GM12878 (cell line): ENCODE data around the gene TRAF3IP1. TPM values are rescaled to one million over a fixed set of nuclear protein-coding genes. Genes with fewer than 3 reads are reported as not detected.

Source experiments
- ATAC-seq: fragments of 200-7000 bp; cut with Tn5 transposase; 3 replicates; pipeline ENCODE4 v1.9.1; 2020; ENCODE audit warnings: mild to moderate bottlenecking, moderate library complexity
- BruUV-seq: library from RNA; stranded (reverse); fragments of 400-500 nt; replicated peaks from 2 replicates; lab custom pipeline; 2021; lab: Mats Ljungman, UMichigan
- CTCF ChIA-PET: fragments of 300-600 bp; sonication (Branson Sonifier 250); formaldehyde crosslinking; extraction: SDS; loops from one replicate; lab custom pipeline; 2021; ENCODE audit warnings: inconsistent platforms; lab: Yijun Ruan, JAX
- POLR2A ChIA-PET: fragments of 350-600 bp; formaldehyde crosslinking; extraction: SDS; loops from one replicate; lab custom pipeline; 2021; ENCODE audit warnings: inconsistent platforms; lab: Charles Lee
- RAD21 ChIA-PET: fragments of 300-600 bp; sonication (Branson Sonifier 250); formaldehyde crosslinking; loops from one replicate; lab custom pipeline; 2023; ENCODE audit warnings: antibody characterized with exemption; ENCODE audit not compliant: unreplicated experiment; lab: Charles Lee
- SMC1A ChIA-PET: fragments of 300-600 bp; sonication (Branson Sonifier 250); formaldehyde crosslinking; loops from one replicate; lab custom pipeline; 2023; ENCODE audit not compliant: unreplicated experiment, uncharacterized antibody; lab: Charles Lee
- DNase-seq: peaks from one replicate; pipeline ENCODE4 v3.0.0-alpha.2; 2011; ENCODE audit warnings: low read depth, low spot score
- FAIRE-seq: peaks from 3 replicates; lab custom pipeline; 2011; peaks lifted over from hg19 to GRCh38; lab: Jason Lieb, UNC
- H2AFZ ChIP-seq: 2 replicates; pipeline ENCODE4 v1.6.0; 2011; ENCODE audit warnings: low read depth, low read length, control low read depth; ENCODE audit not compliant: control insufficient read depth
- H3K27ac ChIP-seq: 2 replicates; pipeline ENCODE4 v1.5.1; 2011; ENCODE audit warnings: control low read depth; ENCODE audit not compliant: control insufficient read depth, insufficient read depth
- H3K27me3 ChIP-seq, 2 experiments: replicated peaks in 1 of 2; 2 replicates each; pipeline versions ENCODE4 v1.6.0 to v1.6.1; 2011; ENCODE audit warnings: low read length in 1 of 2; ENCODE audit not compliant: control insufficient read depth in 2 of 2, insufficient read depth in 2 of 2
- H3K36me3 ChIP-seq, 2 experiments: 2 replicates each; pipeline ENCODE4 v1.5.1; 2011; ENCODE audit warnings: low read length in 1 of 2; ENCODE audit not compliant: control insufficient read depth in 2 of 2, insufficient read depth in 2 of 2
- H3K4me1 ChIP-seq: 2 replicates; pipeline ENCODE4 v1.6.1; 2011; ENCODE audit warnings: mild to moderate bottlenecking, low read length, moderate library complexity, mixed read lengths; ENCODE audit not compliant: control insufficient read depth, insufficient read depth
- H3K4me2 ChIP-seq: 2 replicates; pipeline ENCODE4 v1.6.0; 2011; ENCODE audit warnings: control low read depth; ENCODE audit not compliant: control insufficient read depth, insufficient read depth
- H3K4me3 ChIP-seq: fragments of 200-600 bp; sonication (generic); 2 replicates; pipeline ENCODE4 v1.5.1; 2016
- H3K79me2 ChIP-seq: 2 replicates; pipeline ENCODE4 v1.6.0; 2011; ENCODE audit warnings: low read length; ENCODE audit not compliant: control insufficient read depth, insufficient read depth
- H3K9ac ChIP-seq: 2 replicates; pipeline ENCODE4 v1.8.0; 2011; ENCODE audit warnings: low read length, control low read depth, mixed read lengths; ENCODE audit not compliant: control insufficient read depth, insufficient read depth
- H3K9me3 ChIP-seq: replicated peaks from 3 replicates; pipeline ENCODE4 v1.5.1; 2011; ENCODE audit warnings: mild to moderate bottlenecking, low read length; ENCODE audit not compliant: control insufficient read depth, insufficient read depth
- H4K20me1 ChIP-seq: 2 replicates; pipeline ENCODE4 v1.6.0; 2011; ENCODE audit not compliant: control insufficient read depth, insufficient read depth
- BACH1 ChIP-seq: fragments of 450-650 bp; IDR thresholded peaks from 2 replicates; pipeline ENCODE4 v1.6.1; 2017; ENCODE audit warnings: mild to moderate bottlenecking, borderline replicate concordance
- BHLHE40 ChIP-seq, 2 experiments: fragments of 450-650 bp in 1 of 2; IDR thresholded peaks; 2 replicates each; pipeline ENCODE4 v1.6.1; 2011 to 2017; ENCODE audit warnings: low read depth in 2 of 2, borderline replicate concordance in 1 of 2, improper control_type of control experiment in 1 of 2, low read length in 1 of 2, mild to moderate bottlenecking in 1 of 2
- CHD1 ChIP-seq: IDR thresholded peaks from 2 replicates; pipeline ENCODE4 v1.6.1; 2012; ENCODE audit warnings: low read depth, low read length, improper control_type of control experiment
- FOS ChIP-seq: IDR thresholded peaks from 3 replicates; pipeline ENCODE4 v1.6.1; 2011; ENCODE audit warnings: borderline replicate concordance; ENCODE audit not compliant: insufficient read length; ENCODE audit errors: extremely low read depth
- IKZF2 ChIP-seq, 2 experiments: fragments of 450-650 bp; IDR thresholded peaks; 2 replicates each; pipeline ENCODE4 v1.6.1; 2017; ENCODE audit warnings: mild to moderate bottlenecking in 2 of 2, moderate library complexity in 2 of 2
- NFXL1 ChIP-seq: fragments of 450-650 bp; IDR thresholded peaks from 2 replicates; pipeline ENCODE4 v1.6.1; 2017; ENCODE audit warnings: antibody characterized with exemption, mild to moderate bottlenecking, borderline replicate concordance
- SIN3A ChIP-seq: IDR thresholded peaks from 2 replicates; pipeline ENCODE4 v1.6.1; 2012; ENCODE audit warnings: low read depth, low read length, improper control_type of control experiment
- SREBF1 ChIP-seq: IDR thresholded peaks from 2 replicates; pipeline ENCODE4 v1.6.1; 2012; ENCODE audit warnings: mild to moderate bottlenecking, low read length
- WGBS: methylation state at CpG from one replicate; pipeline ENCODE4 v1.1.6; 2016; ENCODE audit warnings: low lambda C conversion rate; ENCODE audit not compliant: insufficient replicate concordance, insufficient coverage; ENCODE audit errors: missing lambda C conversion rate; 5-methylcytosine and 5-hydroxymethylcytosine counted together
- in situ Hi-C: fragments of 300-500 bp; cut with MboI; formaldehyde crosslinking; loops from 9 replicates; pipeline ENCODE4 v1.14.3; 2018; ENCODE audit warnings: mixed read lengths
- intact Hi-C: fragments of 100-400 bp; cut with micrococcal nuclease; formaldehyde crosslinking; loops from one replicate; pipeline ENCODE4 v1.14.2; 2022; ENCODE audit not compliant: unreplicated experiment
- polyA plus RNA-seq, 11 experiments: library from polyadenylated mRNA; depleted of rRNA in 4 of 11; unstranded in 6 of 11; stranded (reverse) in 5 of 11; fragments of >200 nt; fragmentation: Nextera tagmentation in 4 of 11; fragmentation: Illumina TruSeq in 1 of 11; extraction: Ambion mirVana in 4 of 11; extraction: Trizol in 1 of 11; gene quantifications; 1 replicate in 1 of 11; 2 replicates in 10 of 11; pipeline versions ENCODE4 v1.2.1 to v1.2.3, GENCODE V29; 2011 to 2016; ENCODE audit warnings: inconsistent platforms in 2 of 11, missing spikeins in 2 of 11, low read depth in 1 of 11
- total RNA-seq, 4 experiments: library from RNA; depleted of rRNA in 3 of 4; stranded (reverse); fragments of >200 nt in 3 of 4; fragmentation: Illumina TruSeq in 1 of 4; extraction: Trizol in 1 of 4; gene quantifications; 2 replicates each; pipeline versions ENCODE4 v1.2.1 to v1.2.3, GENCODE V29; 2013 to 2021
- TF ChIP-seq, protein P1 (sequence below): fragments of 150-350 bp; IDR thresholded peaks from 2 replicates; pipeline ENCODE4 v1.6.1; 2014; ENCODE audit warnings: mild to moderate bottlenecking, low read depth, low read length

TRAF3IP1 gene
- total and polyA plus RNA-seq, 10 of the 15 experiments (the other 5 are each of a cell fraction or from before 2014, with no cell fraction given) = 1.6 to 7.5 (median 3.6) TPM

DNA sequence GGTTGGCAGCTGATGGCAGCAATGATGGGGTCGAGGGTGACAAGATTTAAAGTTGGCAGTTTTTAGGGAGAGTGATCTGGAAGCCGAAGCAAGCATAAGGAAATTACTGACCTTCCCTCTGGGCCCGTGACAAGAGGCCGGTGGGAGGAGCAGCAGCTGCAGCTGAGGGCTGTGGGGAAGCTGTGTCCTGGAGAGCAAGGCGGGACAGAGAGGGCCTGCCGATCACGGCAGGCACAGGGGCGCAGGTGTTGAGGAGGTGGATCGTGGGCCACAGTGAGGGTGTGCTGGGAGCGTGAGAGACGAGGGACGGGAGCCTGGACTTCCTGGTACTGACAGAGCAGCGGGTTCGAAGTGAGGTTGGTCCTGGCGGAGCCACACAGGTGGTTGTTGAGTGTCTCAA lies 31.0 kb downstream of the TRAF3IP1 start:
- H3K79me2 ChIP-seq = no peaks in the 10 kb centered on the region
- TF ChIP-seq SIN3A (no peak), CHD1 (no peak), FOS (no peak), NFXL1 (no peak)
- WGBS = 100% methylated on average over 15 of the region's 15 CpGs
- H3K27ac ChIP-seq = no peak overlapping the region
- in situ Hi-C loops (loop anchor here (10.0 kb wide), 1 partner anchor 433 kb away; no protein-coding TSS in a partner anchor), intact Hi-C loops (no loop called here)
- SMC1A ChIA-PET = no interaction called here
- DNase-seq = no peak
- H3K4me3 ChIP-seq = no peak overlapping the region
- no peaks in the 10 kb centered on the region for H3K27me3 ChIP-seq
- no peaks in the 10 kb centered on the region for H4K20me1 ChIP-seq
- H3K9me3 ChIP-seq = no peaks in the 10 kb centered on the region
- H2AFZ ChIP-seq = no peak overlapping the region
- H3K4me2 ChIP-seq = no peak overlapping the region
- no peak overlapping the region for H3K9ac ChIP-seq
- CTCF ChIA-PET = no interaction called here
- no TSS peak for BruUV-seq
- FAIRE-seq = no peak
- RAD21 ChIA-PET = no interaction called here
- POLR2A ChIA-PET = no interaction called here
- no peak for ATAC-seq
- H3K4me1 ChIP-seq = no peaks in the 10 kb centered on the region; the same call in 1 of the 2 replicates
- H3K36me3 ChIP-seq = no peaks in the 10 kb centered on the region; a peak in 1 of 4 replicates

DNA sequence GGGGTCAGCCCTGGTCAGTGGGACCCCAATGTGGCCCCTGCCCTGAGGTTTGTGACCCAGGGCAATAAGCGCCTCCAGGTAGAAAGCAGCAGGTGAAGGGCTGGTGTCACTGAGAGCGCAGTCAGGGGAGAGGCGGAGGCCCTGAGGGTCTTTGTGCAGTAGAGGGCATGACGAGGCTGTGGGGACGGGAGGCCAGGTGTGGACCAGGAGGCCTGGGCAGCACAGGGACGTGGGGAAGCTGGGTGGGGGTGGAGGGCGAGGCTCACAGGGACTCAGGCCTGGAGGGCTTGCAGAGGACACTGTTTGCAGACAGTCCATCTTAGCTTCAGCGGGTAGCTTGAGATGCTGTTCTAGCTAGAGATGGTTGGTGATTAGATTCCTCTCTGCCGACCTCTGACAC lies 32.0 kb downstream of the TRAF3IP1 start:
- RAD21 ChIA-PET = no interaction called here

More for the DNA sequence above, 32.0 kb downstream of the TRAF3IP1 start:
- Histone ChIP-seq H3K27me3 (no peaks in the 10 kb centered on the region), H3K4me3 (no peak overlapping the region), H4K20me1 (no peaks in the 10 kb centered on the region), H3K27ac (no peak overlapping the region), H3K9ac (no peak overlapping the region), H2AFZ (no peak overlapping the region), H3K9me3 (no peaks in the 10 kb centered on the region), H3K4me1 (no peaks in the 10 kb centered on the region), H3K4me2 (no peak overlapping the region), H3K36me3 (no peaks in the 10 kb centered on the region; a peak in 2 of 4 replicates), H3K79me2 (no peaks in the 10 kb centered on the region)
- no TSS peak for BruUV-seq
- WGBS = 89% methylated on average over 9 of the region's 9 CpGs
- intact Hi-C loops = no loop called here
- ChIA-PET SMC1A (no interaction called here), POLR2A (no interaction called here), CTCF (no interaction called here)
- TF ChIP-seq, protein P1, sequence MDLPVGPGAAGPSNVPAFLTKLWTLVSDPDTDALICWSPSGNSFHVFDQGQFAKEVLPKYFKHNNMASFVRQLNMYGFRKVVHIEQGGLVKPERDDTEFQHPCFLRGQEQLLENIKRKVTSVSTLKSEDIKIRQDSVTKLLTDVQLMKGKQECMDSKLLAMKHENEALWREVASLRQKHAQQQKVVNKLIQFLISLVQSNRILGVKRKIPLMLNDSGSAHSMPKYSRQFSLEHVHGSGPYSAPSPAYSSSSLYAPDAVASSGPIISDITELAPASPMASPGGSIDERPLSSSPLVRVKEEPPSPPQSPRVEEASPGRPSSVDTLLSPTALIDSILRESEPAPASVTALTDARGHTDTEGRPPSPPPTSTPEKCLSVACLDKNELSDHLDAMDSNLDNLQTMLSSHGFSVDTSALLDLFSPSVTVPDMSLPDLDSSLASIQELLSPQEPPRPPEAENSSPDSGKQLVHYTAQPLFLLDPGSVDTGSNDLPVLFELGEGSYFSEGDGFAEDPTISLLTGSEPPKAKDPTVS = no peak
- TF ChIP-seq BHLHE40 (IDR thresholded peaks at IDR 0.05; ENCODE audit: borderline replicate concordance in 1 of 2, low read depth in 2 of 2, low read length in 1 of 2) (no peak), SREBF1 (no peak), IKZF2 (IDR thresholded peaks at IDR 0.05) (no peak), BACH1 (no peak)
- in situ Hi-C loops = loop anchor here (10.0 kb wide), 1 partner anchor 432 kb away; no protein-coding TSS in a partner anchor
- no peak for ATAC-seq
- FAIRE-seq = no peak
- no peak for DNase-seq
